CD4-positive, alpha-beta T cell treated with Interleukin-15 for 1 hour (primary cell): ENCODE data around the gene RAET1E.
"Not testable (repeated sequence)": the region's sequence is repeated elsewhere in the genome, so short reads cannot be mapped to it uniquely, and the experiment has no call there.

Experiments used
- DNase-seq: peaks from one replicate; pipeline ENCODE4 v3.0.0-alpha.2; 2020

RAET1E gene, protein sequence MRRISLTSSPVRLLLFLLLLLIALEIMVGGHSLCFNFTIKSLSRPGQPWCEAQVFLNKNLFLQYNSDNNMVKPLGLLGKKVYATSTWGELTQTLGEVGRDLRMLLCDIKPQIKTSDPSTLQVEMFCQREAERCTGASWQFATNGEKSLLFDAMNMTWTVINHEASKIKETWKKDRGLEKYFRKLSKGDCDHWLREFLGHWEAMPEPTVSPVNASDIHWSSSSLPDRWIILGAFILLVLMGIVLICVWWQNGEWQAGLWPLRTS

DNA sequence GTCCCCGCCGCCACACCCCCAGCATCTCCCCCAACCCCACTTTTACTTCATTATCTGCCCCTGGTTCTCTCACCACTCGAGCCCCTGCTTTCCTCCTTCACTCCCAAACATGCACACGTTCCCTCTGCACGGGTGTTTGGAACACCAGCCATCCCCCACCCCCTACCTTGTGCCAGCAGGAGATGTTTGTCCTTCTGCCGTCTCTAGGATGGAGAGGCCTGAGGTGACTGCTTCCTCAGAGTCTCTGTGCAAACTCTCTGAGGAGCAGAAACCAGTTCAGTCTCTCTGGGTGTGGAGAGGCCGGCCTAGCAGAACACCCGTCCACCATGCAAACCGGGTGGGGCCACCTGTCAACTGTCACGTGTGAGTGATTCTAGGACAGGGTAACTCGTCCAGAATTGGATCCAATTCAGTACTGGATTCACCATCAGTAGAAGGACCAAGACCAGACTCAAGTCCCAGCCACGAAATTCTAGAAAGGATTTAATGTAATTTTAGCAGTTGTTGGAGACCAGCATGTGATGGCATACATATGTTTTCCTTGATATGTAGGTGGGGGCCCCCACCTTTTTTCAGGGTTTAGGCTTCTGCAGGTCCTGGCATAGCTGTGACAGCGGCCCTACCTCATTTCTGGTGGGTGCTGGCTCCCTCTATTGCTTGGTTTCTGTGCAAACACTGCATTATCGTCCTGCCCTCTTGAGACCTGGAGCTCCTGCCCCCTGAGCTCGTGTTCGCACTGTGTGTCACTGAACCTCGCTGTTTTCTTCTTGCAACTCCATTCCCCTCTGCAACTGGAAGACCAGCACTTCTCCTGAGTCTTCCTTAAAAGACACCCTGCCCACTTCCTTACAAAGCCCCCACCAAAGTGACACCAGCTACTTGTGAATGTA, at the start of gene RAET1E:
TSS of gene RAET1E (minus strand) at position 259 of the 890 bp plus-strand sequence. CDS start 7,212 bp downstream, outside the sequence.
- no peak for DNase-seq

DNA sequence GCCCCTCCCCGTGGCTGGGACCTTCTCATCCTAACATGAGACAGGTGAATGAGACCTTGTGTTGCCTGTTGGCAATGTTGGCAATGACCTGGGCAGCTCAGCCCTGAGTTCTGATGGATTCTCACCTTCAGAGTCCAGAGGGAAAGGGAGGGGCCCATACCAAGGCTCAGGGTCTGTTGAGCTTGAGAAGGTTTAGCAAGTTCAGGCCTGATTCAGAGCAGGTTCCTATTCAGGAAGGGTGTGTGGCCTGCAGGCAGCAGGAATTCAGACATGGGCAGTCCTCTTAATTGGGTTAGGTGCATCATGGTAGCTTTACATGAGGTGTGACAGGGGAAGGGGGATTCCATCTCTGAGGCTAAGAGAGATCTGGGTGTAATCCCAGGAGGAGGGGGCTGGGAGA, 49.6 kb upstream of the RAET1E start:
- DNase-seq, result not testable (repeated sequence)

DNA sequence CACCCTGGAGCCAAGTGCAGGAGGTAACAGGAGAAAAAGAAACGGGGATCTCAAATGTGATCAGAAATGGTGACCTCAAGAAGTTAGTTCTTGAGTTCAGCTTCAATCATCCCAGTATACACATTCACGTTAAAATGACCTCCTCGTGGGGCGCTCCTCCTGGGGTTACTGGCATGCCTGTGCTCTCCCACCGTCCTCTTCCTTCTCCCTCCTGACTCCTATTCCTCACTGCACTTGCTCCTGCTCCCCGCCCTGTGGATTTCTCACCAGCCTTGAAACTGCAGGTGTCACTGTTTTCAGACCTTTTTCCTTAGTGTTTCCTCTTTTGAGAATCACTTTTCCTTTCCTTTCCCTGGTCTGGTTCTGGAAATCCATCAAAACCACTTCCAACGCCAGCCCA, 48.7 kb upstream of the RAET1E start:
- DNase-seq, result not testable (repeated sequence)

DNA sequence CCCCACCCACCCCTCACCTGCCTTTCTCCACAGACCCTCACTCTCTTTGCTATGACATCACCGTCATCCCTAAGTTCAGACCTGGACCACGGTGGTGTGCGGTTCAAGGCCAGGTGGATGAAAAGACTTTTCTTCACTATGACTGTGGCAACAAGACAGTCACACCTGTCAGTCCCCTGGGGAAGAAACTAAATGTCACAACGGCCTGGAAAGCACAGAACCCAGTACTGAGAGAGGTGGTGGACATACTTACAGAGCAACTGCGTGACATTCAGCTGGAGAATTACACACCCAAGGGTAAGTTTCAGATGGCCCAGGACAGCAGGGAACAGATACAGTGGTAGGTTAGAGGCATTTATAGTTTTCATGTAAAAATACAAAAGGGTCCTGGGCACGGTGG, 47.4 kb upstream of the RAET1E start:
- not testable (repeated sequence) for DNase-seq

DNA sequence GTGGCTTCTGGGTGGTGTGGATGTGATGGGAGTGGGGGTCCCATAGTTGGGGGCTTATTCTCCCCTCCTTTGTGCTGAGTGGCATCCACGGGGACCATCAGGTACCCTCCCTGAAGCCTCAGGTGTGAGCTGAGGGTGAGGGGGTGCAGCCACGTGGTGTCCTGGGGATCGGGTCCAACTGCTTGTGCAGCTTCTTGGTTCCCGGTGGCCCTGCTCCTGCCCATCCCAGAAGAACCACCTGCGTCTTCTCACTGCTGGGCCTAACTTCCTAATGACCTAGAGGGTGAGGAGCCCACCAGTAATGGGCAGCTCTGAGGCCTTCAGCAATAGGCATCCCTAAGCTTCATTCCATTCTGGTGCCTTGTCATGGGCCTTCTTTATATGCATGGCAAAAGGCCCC, 45.4 kb upstream of the RAET1E start:
- not testable (repeated sequence) for DNase-seq

DNA sequence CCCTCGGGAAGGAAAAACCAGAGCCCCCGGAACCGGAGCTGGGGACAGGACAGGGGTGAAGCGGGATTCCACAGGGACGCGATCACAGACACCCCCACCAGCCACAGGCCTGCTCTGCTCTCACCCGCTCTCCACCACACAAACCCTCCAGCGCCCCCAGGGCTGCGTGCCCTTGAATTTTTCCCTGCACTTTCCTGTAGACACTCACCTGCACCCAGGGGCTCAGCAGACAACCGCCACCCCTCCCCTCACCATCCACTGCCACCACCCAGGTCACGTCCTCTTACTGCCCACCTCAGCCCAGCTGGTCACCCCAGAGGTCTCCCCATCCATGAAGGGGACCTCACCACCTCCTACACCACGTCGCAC, 44.5 kb upstream of the RAET1E start:
- DNase-seq, result no peak

DNA sequence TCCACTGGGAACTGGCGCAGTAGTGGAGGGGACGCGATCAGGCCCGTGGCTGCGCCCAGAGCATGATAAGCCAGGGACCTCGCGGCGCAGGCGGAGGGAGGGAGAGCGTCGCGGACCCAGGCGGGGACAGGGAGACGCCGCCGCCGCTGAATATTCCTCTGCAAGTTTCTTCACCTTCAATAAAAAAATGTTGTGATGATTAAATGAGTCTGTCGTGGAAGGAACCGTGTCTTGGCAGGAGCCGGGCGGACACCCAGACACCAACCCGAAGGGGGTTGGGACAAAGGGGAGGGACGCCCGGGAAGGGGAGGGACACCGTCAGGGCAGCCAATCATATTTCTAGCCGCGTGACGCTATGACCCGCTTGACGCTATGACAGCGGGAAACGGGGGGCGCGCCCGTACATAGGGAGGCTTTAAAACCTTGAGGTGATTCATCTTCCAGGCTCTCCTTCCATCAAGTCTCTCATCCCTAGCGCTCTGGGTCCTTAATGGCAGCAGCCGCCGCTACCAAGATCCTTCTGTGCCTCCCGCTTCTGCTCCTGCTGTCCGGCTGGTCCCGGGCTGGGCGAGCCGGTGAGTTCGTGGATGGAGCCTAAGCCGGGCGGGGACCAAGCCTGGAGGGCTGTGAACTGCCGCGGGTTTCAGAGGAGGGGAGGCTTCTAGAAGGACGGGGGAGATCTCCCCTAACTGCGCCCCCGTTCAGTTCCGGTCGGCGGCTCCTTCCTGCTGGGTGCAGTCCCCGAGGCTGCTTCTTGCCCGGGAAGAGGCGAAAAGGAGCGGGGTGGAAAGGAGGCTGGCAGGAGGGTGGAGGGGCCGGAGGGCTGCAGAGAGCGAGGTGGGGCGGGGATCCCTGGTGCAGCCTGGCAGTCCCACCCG, 43.9 kb upstream of the RAET1E start, which contains the start of gene ULBP2:
TSS of gene ULBP2 (plus strand) at position 432 of the 878 bp plus-strand sequence. CDS start at position 491, 59 bp downstream.
- peak; percentile 95 for DNase-seq

DNA sequence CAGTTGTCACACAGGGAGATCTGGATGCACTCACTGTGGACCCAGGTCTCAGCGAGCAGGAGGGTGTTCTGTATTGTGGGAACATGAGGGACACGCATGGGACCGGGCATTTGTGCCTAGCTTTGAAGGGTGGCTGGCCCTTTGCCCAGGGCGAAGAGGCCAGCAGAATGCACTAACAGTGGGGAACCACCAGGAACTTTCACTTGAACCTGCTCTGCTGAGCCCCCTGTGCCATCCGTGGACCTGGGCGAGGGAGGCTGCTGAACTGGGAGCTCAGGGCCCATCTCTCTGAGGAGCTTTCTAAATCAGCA, 42.7 kb upstream of the RAET1E start:
- no peak for DNase-seq

DNA sequence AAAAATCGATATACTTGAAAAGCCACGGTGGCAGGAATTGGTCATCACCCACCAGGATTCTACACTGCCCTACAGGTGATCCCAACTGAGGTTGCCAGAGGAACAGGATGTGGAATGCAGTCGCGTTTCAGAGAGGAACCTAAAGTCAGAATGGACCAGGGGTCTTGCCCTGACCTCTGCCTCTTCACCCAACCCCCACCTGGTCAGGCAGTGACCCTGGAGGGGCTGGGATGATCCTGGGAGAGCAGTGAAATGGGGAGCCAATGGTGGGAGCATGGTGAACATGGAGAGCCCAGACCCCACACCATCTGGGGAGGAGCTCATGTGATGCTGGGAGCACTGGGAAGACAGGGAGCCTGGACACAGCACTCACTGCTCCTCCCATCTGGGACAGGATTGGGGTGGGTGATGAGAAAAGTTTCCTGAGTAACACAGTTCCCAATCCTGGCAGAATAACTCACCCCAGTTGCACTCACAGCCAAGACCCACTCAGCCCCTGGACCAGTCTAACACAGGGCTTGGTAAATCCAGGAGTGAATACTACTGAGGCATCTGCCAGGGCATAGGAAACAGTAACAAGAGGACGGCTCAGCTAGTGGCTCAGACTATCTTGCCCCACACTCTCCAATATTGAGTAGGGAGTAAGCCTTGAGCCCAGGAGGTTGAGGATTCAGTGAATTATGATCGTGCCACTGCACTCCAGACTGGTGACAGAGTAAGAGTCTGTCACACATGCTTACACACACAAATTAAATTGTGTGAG, 42.2 kb upstream of the RAET1E start:
- no peak for DNase-seq

DNA sequence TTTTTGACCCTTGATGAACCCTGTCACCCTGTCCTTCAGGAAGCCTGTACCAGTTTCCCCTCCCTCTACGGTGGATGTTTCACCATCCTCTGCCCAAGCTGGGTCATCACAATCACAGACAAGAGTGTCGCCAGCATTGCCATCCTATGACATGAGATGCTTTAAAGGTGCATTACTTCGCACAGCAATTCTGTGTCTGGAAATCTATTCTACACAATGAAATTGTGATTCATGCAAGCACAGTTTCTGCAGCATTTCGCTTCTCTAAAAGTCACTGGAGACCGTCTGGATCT, 41.4 kb upstream of the RAET1E start:
- DNase-seq, result no peak

DNA sequence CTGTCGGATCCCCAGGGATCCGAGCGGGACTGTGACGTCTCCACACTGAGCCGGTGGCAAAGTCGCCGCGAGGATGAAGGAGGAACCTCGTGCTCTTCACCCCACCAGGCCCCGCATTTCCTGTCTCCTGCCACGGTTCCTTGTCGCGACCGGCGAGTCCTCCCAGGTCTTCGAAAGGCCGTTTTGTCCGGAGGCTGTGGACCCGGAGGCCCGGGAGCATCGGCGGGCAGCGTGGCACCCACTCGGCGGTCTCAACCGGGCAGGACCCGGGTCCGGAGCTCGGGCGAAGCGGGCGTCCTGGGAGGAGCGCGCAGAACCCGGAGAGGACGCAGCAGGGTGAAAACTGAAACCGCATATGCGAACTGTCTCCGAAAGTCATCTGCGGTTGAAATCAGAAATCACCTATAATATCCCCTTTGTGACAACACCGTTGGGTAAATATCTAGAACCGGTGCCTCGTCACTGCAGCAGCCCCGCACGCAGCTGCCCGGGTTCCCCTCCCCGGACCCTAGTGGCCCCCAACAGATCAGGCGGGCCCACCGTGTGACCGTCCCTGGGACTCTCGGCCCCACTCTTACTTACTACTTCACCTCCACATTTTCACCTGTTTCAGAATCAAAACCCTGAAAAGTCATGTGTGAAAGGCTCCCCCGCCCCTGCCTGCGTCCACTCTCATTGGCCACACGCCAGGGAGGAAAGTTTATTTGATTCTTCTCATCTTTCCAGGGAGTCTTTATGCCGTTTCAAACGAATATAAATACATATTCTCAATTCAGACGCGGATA, 40.9 kb upstream of the RAET1E start:
- DNase-seq, result peak; percentile 71

DNA sequence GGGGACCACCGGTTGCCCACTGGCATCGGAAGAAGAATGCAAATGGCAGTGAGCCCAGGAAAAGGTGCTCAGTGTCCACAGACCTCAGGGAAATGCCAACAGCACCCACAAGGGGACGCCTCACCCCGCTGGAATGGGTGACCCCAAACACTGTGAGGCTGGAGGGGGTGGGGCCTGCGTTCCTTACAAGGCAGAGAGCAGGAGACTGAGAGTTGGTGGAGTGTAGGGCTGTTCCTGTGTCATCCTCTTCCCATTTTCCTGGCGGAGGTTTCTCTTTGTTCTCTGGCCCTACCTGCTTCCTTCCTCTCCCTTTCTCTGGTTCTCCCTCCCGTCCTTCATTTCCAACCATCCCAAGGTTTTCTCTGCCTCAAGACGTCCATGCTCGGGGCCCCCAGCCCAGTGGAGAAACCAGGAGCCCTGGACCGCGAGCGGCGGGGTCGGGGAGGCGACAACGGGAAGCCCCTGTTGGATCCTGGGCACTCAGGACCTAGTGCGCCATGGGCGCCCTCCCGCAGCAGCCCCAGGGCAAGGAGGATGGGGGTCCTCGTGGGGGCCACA, 40.2 kb upstream of the RAET1E start:
- DNase-seq, result not testable (repeated sequence)

DNA sequence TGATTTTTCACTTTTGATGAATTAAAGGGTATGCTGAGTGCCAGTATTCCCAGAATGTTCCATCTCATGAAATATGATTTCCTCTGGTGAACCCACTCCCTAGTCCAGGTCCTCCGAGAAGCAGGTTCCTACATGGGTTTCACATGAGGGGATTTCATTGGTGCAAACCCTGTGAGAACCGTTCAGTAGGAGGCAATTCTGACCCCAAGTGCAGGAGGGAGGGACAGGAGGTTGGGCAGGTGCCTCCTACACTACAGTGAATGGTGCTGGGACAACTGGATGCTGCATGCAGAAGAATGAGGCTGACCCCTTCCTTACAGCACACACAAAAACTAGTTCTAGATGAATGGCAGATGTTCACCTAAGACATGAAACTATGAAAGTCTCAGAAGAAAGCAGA, 38.8 kb upstream of the RAET1E start:
- no peak for DNase-seq

DNA sequence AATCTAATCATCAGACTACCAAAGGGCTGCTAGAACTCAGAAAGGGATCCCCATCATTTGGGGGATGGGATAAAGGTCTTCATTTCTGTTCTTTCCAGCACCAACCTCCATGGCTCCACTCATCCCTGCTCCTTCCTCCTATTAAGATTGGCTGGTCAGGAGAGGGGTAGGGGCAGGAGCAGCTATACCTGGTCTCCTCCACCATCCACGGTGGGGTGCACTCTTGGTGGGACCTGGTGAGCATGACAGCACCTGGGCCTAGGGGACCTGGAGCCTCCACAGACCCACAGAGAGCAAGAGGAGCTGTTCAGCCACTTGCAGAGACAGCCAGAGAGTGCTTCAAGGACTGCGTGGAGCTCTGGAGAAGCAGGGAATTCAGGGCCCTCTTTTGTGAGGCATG, 37.8 kb upstream of the RAET1E start:
- DNase-seq, result peak; percentile 10

DNA sequence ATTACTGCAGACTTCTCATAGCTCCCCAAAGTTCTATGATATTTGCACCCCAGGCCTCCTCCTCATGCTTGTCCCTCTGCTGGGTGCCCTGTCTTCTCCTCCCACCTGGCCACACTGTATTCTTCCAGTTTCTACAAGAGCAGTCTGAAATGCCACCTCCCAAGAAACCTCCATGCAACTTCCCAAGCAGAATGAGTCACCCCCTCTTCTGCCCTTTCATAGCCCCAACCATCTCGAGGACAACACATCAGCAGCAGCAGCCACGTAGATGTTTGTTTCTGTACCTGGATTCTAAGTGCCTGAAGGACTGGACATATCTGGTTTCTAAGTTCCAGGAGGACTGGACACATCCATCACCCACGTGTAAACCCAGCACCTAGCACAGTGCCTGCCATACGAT, 37.3 kb upstream of the RAET1E start:
- DNase-seq, result peak; percentile 6

DNA sequence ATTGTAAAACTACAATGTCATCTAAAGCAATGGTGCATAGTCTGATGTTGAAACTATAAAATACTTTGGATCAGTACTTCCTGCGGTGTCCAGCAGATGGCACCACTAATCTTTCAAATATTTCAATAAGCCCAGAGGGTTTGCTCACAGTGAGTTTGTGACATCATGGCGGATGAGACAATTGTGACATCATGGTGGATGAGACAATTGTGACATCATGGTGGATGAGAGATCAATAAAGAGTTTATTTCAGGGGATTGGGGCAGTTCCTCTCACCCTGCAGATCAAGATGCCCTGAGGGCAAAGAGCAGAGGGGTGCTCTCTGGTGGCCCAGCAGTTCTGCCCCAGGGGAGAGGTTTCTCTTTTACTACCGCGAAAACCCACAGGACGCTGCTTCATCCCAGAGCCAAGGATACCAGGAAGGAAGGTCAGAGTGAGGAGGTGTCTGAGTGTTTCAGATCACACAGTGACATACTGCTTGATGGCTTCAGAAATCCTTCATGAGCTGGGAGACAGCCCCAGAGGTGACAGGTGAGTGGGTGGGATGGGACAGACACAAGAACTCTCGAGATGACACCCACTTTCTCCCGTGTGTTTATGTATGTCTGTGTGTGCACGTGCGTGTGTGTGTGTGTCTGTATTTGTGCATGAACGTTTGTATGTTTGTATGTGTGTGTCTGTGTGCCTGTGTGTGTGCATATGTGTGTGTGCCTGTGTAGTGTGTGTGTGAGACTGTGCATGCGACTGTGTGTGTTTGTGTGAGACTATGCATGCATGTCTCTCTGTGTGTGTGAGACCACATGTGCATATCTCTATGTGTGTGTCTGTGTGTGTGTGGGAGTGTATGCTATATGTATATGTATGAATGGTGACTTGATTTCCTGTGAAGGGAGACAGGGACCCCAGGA, 36.6 kb upstream of the RAET1E start:
- DNase-seq, result peak; percentile 63

DNA sequence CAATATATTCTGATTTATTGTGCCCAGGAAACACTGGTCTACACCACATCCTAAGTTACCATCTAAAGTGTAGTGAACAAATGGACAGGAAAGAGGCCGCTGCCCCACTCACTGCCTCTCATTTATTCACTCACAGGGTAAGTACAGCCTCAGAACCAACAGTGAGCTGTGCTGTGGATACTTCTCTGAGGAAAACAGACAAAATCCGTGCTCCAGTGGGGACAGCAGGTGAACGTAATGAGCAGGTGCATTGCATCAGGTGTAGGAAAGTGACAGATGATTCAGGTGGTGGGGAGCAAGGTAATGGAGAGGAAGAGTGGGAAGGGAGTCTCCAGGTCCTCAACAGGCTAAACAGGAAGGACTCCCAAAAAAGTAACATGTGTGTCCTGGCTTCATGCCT, 35.5 kb upstream of the RAET1E start:
- no peak for DNase-seq

DNA sequence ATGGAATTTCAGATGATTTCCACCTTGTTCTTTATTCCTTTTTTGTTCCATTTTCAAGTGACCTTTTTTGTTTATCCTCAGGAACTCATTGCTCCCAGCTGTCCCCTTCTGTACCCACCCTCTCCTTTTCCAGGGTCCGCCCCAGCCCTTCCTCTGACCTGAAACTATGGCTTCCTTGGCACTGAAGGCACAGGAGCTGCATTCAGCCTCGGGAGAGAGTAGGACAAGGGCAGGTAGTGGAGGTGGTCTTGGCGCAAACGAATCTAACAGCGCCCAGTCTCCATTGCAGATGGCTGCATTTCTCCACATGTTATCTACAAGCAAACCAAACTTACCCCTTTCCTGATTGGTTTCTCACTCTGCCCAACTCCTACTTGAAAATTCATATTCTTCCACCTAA, 35.1 kb upstream of the RAET1E start:
- no peak for DNase-seq

DNA sequence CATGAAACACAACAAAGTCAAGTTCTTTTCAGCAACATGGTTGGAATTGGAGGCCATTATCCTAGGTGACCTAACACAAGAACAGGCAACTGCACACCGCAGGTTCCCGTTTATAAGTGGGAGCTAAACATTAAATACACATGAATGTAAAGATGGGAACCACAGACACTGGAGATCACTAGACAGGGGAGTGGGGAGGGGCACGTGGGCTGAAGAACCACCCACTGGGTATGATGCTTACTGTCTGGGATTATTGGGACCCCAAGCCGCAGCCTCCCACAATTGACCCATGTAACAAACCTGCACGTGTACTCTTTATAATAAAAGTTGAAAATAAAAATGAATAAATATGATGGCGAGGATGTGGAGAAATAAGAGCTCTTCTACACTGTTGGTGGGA, 33.6 kb upstream of the RAET1E start:
- no peak for DNase-seq

DNA sequence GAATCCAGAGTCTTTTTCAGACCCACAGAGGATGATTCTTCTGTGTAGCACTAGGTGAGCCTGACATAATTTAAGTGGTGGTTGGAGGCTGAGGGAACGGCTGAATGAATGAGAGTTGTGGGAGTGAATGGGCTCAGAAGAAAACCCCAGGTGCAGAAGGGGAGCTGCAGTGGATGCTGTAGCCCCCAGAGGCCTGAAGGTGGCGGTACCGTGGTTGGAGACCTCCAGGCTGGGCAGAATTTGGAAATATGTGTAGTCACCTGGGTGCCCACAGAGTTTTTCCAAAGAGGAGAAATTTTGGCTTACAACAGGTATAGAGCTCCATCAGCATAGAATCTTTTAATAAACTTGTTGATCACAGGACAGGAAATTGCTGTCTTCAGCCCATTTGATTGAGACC, 31.5 kb upstream of the RAET1E start:
- peak; percentile 12 for DNase-seq

DNA sequence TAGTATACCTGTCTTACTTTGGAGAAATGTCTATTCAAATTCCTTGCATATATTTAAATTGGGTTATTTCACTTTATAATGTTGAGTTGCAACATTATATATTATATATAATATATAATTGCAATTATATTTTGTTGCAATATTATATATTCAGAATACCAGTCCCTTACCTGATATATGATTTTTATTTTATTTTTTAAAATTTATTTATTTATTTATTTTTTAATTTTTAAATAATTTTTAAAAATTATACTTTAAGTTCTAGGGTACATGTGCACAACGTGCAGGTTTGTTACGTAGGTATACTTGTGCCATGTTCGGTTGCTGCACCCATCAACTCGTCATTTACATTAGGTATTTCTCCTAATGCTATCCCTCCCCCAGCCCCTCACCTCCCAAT, 29.1 kb upstream of the RAET1E start:
- DNase-seq, result peak; percentile 1
